Activated CD4-positive, alpha-beta T cell treated with anti-CD3 and anti-CD28 coated beads, Interleukin-2, amount 50 U/mL, for 48 hours (primary cell): ENCODE results near the gene MRC1.
A peak's percentile ranks its signal among the peaks of the same experiment; 100 is the strongest.

Experiments used
- DNase-seq, 2 experiments: peaks; one replicate each; pipeline ENCODE4 v3.0.0-alpha.2; 2020

Gene MRC1

GRCh38 chr10:17795813-17796594 lies 13.1 kb upstream of the MRC1 start:
- DNase-seq = no peak

- DNase-seq = no peak
These were observed 7.6 kb upstream of the MRC1 start for GRCh38 chr10:17801507-17801906.

- no peak for DNase-seq
These were observed 6.8 kb upstream of the MRC1 start for GRCh38 chr10:17802350-17802749.

DNA sequence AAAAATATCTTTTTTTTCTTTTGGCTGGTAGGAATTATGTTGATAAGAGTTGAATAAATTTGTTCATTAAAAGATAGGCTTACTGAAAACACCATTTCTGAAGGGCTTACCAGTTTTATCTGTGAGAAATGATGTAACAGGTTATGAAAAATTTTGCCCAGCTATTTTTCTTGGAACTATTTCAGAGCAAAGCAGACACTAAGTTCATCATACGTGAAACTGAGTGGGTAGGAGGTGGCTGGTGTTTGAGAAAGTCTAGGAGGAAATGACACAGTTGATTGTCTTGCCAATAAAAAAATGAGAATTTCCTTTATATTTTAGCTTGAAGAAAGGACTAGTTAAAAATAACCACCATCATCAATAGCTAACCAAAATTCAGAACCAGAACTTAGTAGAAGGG lies 6.2 kb upstream of the MRC1 start:
- no peak for DNase-seq

GRCh38 chr10:17805330-17805729 lies 3.8 kb upstream of the MRC1 start:
- DNase-seq = no peak

- DNase-seq = peak; percentile 26 to 28
These were observed 3.1 kb upstream of the MRC1 start for GRCh38 chr10:17805921-17806577.

DNA sequence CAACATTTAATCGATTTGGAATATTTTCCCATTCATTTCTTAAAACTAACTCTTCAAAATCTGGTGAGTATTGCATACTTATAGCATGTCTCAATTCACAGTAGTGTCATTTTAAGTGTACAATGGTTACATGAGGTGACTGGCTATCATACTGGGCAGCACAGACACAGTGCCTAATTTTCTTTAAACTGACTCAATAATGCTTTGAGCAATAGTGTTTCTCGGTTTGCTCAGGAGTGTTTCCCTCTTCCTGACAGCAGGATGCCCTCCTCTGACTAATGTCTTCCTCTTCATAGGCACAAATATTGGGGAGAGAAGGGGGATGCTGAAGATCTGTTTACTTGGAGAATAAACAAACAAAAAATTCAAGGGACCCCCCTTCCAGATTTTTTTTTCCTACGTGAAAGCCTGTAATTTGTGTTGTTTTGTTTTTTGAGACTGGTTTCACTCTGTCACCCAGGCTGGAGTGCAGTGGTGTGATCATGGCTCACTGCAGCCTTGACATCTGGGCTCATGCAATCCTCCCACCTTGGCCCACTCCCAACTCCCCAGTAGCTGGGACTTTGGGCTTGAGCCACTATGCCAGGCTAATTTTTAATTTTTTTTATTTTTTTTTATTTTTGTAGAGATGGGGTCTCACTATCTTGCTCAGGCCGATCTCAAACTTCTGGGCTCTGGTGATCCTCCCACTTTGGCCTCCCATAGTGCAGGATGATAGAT lies 2.2 kb downstream of the MRC1 start:
- DNase-seq = no peak

GRCh38 chr10:17814973-17815372 lies 5.8 kb downstream of the MRC1 start:
- DNase-seq = no peak

DNA sequence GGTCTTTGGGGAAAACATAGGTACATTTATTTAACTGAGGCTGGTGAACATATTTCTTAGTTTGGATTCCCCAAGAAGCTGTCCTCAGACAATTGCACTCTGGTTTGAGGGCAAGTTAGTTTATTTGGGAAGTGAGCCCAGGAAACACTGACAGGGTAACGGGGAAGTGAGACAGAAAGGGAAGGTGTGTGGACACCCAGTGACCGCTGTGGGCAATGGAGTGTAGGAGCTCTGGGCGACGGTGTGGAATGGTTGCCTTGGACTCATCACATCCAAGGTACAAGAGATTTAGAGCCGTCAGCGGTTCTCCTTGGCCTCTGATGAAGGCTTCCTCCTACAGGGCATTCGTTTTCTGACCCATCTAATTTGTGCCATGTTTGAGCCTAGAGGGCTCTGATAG lies 7.1 kb downstream of the MRC1 start:
- no peak for DNase-seq

DNA sequence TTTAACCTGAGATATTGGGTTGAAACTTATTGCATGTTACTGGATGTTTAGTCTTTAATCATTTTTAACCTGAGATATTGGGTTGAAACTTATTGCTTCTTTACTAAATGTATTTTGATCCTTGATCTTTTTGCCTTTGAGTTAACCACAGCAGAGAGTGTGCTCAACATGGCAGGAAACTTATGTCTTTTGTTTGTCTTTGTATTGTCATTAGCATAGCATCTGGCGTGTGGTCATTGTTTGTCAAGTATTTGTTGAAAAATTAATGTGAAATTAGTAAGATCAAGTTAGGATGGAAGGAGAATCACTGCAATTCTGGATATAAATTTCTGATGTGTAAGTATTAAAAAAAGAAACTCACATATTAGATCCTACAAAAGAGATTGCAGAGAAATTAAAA lies 8.2 kb downstream of the MRC1 start:
- no peak for DNase-seq

DNA sequence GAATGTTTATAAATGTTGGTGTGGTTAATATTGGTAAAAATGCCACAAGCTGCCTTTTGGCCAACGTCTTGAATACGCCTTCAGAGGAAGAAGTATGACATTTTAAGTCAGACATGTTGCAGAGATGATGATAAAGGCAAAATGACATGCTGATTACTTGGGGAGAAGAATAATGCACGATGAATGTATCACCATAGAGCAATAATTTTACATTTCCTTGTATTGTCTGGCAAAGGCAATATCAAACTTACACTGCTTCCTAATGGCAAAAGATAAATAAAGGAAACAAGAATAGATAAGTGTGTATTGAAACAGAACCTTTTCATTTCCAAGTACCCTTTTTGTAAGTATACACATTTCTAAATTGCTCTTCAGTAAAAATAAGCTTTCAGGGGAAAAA lies 8.6 kb downstream of the MRC1 start:
- DNase-seq = no peak

- DNase-seq = no peak
These were observed 10.7 kb downstream of the MRC1 start for GRCh38 chr10:17819836-17820235.

GRCh38 chr10:17820943-17821342 lies 11.8 kb downstream of the MRC1 start:
- no peak for DNase-seq

GRCh38 chr10:17821893-17822292 lies 12.7 kb downstream of the MRC1 start:
- no peak for DNase-seq

GRCh38 chr10:17831341-17831740 lies 22.2 kb downstream of the MRC1 start:
- no peak for DNase-seq

- no peak for DNase-seq
These were observed 22.7 kb downstream of the MRC1 start for GRCh38 chr10:17831896-17832295.

DNA sequence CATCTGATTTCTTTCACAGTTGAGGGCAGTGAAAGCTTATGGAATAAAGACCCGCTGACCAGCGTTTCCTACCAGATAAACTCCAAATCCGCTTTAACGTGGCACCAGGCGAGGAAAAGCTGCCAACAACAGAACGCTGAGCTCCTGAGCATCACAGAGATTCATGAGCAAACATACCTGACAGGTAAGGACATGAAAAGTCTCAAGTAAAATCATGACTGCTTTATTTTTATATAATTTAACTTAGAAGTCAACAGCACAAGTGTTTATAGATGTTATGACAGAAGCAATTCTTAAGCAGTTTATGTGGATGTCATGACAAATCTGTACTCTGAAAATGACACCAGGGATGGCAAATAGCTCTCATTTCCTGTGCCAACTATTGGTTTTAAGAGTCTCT lies 24.5 kb downstream of the MRC1 start:
- DNase-seq = no peak

DNA sequence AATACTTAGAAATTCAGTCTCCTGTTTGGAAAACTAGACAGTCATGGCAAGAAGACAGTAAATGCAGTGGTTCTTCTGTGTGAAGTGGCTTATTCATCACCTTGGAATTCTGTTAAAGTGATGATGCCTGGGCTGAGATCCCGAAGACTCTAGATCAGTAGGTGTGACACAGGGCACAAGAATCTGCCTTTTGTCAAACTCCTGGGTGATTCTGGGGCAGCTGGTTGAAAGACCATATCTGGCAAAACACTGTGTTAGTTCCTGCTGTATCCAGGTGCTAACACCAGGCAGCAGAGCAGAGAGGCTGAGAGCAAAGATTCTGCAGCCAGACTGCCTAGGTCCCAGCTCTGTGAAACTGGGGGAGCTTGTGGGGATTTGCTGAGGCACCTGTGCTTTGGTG lies 26.5 kb downstream of the MRC1 start:
- DNase-seq = no peak

- DNase-seq = no peak
These were observed 27.8 kb downstream of the MRC1 start for GRCh38 chr10:17836942-17837341.

GRCh38 chr10:17838080-17838648 lies 29.0 kb downstream of the MRC1 start:
- DNase-seq = no peak

- DNase-seq = no peak
These were observed 31.9 kb downstream of the MRC1 start for GRCh38 chr10:17841050-17841449.

GRCh38 chr10:17842641-17843040 lies 33.5 kb downstream of the MRC1 start:
- no peak for DNase-seq

DNA sequence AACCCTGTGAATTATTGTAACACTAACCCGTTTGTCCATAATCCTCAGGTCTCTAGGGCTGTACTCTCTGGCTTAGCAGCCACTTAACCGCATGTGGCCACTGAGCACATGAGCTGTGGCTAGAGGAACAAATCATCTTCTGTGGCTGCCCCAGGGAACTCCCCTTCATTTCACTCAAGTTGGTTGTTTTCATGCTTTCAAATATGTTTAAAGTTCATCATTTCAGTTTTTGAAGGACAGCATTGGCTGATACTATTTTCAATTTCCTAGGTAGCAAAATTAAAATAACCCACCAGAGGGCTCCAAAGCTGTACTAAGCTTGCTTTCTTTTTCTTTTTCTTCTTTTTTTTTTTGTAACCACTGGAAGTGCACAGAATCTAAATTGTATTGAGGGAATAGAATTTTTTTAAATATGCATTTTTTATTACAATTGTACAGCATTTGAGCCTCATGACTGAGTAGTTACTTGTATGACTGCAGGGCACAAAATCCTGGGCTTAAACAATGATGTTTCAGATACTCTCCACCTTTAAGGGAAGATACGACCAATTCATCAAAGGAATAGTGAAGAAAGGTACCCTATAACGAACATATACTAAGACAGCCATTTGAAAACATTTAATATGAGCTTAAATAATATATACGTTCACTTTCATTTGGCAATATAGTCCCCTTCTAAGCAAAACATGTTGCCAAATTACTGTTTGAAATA lies 38.6 kb downstream of the MRC1 start:
- no peak for DNase-seq
